GM10266 (cell line): ENCODE measurements around the gene FAM53A.

Experiments used
- DNase-seq: peaks from one replicate; pipeline ENCODE4 v3.0.0; 2012; ENCODE audit errors: extremely low spot score
- TF ChIP-seq, protein P1 (sequence below): IDR thresholded peaks from 2 replicates; pipeline ENCODE4 v1.5.1; 2012; ENCODE audit warnings: mild to moderate bottlenecking, low read depth; ENCODE audit not compliant: control insufficient read depth, insufficient read depth; ENCODE audit errors: missing control alignments

FAM53A gene

DNA sequence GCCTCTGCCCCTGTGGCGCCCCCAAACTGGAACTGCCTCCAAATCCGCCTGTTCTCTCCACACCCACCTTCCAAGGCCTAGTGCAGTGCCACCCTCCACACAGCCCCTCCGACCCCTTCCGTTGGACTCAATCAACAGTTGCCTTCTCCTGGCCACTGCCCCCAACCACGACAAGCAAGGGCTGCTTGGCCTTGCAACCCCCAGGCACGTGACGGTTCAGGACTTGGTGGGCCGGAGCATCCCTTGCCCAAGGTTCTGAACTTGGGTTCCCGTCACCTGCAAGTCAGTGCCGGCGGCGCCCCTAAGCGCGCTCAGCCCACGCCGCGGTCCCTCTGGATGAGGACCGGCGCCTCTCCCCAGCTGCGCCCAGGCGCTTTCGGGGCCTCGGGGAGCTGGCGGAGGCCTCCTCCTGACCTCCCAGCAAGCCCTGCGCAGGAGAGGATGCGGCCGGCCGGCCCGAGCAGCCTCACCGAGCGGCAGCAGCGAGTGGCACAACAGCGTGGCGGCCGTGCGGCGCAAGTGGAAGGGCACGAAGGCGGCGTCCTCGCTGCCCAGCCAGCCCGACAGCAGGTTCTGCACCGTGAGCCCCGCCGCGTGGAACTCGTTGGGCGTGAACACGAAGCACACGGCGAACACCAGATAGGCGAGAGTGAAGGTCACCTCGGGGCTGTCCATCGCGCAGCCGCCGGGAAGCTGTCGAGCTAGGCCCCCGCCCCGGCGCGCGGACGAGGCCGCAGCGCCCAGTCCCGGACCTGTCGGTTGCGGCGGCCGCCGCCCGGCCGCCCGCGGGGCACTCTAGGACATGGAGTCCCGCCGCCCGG, 36.3 kb upstream of the FAM53A start:
- peak; percentile 69 for DNase-seq

DNA sequence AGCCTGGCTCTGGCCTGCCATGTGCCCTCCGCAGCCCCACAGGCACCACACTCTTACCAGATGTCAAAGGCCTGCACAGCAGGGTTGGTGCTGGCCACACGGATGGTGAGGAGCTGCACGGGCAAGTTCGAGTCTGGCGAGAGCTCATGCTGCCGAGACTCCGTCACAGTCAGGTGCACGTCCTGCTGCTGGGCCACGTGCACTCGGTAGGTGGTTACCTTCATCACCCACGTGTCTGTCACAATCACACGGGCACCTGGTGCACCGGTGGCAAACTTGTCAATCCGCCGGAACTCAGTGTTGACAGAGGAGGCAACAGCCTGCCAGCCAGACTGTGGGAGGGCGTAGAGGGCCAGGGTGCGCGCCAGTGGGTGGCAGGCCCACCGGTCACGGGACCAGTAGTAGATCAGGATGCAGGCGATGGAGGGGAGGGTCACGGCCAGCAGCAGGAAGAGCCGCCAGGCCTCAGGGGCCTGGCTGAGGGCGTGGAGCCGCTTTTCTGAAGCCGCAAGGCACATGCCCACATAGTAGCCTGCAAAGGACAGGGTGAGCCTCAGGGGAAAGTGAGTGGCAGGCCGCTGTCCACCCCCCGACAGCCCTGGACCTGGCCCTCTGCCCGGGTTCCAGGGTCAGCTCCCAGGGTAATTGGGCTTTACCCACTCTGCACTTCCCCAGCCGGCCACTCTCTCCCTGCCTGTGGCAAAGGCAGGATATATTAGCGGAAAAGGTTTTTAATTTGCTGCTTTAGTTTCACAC, 34.2 kb upstream of the FAM53A start:
- DNase-seq, result no peak
- TF ChIP-seq, protein P1, sequence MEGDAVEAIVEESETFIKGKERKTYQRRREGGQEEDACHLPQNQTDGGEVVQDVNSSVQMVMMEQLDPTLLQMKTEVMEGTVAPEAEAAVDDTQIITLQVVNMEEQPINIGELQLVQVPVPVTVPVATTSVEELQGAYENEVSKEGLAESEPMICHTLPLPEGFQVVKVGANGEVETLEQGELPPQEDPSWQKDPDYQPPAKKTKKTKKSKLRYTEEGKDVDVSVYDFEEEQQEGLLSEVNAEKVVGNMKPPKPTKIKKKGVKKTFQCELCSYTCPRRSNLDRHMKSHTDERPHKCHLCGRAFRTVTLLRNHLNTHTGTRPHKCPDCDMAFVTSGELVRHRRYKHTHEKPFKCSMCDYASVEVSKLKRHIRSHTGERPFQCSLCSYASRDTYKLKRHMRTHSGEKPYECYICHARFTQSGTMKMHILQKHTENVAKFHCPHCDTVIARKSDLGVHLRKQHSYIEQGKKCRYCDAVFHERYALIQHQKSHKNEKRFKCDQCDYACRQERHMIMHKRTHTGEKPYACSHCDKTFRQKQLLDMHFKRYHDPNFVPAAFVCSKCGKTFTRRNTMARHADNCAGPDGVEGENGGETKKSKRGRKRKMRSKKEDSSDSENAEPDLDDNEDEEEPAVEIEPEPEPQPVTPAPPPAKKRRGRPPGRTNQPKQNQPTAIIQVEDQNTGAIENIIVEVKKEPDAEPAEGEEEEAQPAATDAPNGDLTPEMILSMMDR, result no peak

More for the DNA sequence above, 36.3 kb upstream of the FAM53A start:
- TF ChIP-seq, protein P1, result peak; percentile 2

DNA sequence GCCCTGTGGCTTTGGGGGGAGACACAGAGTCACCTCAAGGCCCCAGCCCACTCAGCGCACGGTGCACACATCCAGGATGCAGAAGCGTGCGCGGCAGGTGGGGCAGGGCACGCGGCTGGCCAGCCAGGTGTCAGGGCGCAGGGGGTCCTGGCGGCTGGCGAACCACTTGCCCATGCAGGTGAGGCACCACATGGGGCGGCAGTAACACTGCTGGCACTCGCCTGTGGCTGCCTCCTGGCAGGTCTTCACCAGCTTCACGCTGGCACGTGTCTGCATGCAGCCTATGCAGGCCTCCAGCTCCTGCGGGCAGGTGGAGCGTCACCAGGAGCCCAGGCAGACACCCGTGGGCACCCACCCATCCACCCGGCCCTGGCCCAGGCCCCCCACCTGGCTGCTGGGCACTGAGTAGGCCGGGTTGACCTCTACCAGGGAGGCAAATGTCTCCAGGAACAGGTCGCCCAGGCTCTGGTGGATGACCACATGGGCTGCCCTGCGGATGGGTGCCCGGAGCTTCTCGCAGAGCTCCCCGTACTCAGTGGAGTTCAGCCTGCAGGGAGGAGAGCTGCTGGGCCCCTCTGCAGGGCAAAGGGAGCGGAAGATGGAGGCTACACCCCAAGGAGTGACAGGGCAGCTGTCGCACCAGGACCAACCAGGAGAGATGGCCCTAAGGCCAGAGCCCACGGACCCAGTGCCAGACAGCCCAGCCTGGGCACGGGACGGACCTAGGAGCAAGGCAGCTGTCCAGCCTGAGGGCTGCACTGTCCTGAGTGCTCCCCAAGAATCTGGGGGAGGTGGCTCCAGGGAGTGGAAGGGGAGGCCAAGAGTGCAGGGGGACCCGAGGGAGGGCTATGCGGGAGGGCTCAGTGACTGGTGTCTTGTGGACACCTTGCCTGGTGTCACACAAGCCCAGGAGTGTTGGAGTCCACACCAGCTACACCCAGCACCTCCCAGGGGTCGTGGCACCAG, 33.3 kb upstream of the FAM53A start:
- TF ChIP-seq, protein P1, result no peak
- DNase-seq, result no peak

DNA sequence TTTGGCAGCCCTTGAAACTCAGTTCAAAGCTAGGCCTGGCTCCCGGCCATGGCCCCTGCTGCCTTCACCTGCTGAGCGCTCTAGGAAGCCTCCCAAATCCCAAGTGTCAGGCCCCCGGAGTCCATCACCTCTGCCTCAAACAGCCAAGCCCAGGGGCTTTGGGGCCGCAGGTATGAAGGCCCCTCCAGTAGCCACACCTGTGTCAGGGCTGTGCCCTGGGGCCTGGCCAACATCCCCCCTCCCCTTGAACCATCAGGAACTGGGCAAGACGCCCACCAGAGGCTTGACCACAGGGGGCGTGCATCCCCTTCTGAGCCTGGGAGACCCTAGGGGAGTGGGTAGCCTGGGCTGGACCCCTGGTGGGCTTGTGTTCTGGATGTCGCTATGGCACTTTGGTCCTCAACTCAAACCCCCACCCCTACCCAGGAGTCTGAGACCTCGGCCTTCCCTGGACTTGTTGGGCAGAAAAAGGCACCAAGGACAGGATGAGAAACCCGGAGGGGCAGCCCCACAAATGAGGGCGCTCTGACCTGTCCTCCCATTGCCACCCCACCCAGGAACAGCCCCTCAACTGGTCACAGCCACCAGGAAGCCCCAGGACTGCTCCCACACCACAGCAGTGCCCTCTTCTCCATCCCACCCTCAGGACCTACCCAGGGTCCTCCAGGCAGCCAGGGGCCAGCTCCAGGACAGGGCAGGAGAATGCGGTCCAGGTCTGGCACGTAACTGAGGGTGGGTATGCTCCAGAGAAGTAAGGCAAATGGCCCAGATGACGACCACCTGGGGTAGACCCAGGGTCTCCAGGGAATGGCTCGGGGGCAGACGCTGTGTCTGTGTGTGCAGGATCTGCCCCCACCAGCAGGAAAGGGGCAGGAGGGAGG, 32.2 kb upstream of the FAM53A start:
- TF ChIP-seq, protein P1, result no peak
- no peak for DNase-seq

DNA sequence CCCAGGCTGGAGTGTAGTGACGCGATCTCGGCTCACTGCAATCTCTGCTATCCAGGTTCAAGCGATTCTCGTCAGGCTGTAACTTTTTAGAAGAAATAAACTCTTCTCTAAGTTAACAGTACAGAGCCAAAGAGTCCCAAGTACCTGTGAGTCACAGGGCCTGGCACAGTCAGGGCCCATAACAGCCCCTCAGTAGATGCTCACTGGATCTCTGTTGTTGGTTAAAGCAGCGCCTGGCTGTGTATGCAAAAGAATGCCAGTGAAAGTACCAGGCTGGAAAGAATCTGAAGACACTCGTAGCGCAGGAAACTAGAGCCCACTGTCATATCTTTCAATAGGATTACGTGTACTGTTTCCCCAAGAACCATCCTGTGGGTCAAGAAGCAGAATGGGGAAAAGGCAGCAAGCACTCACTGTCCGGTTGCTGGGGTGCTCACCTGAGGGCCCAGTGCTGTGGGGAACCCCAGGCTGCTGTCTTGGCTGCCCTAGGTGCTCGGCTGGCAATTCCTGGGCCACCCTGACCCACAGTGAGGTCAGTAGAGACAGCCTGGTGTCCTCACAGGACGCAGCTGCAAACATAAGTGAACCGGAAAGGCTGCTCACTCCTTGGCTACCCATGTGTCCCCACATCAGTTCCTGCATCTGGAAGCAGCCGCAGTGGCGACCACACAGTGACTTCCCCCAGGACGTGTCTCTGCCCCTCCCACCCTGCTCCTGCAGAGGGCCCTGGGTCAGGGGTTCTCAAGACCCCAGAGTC, 31.1 kb upstream of the FAM53A start:
- TF ChIP-seq, protein P1, result no peak
- DNase-seq, result no peak
